ENCODE measurements around the gene CXCL10.

Gene CXCL10

GRCh38 chr4:76059750-76060149 lies 36.5 kb upstream of the CXCL10 start:
- Histone ChIP-seq H3K27ac (replicated peaks) (peak overlapping the region; percentile 48; the same call in 1 of the 2 replicates), H3K27me3 (ENCODE audit: insufficient read depth, poor library complexity, severe bottlenecking) (no peaks in the 10 kb centered on the region), H3K4me3 (replicated peaks; ENCODE audit: insufficient read depth, low read length) (no peak overlapping the region)
- peak; percentile 22 to 29 for DNase-seq (ENCODE audit: low read depth in 1 of 2, low spot score in 1 of 2)
- TF ChIP-seq REST (IDR thresholded peaks at IDR 0.05; ENCODE audit: insufficient replicate concordance, low read depth) (no peak), GABPA (IDR thresholded peaks at IDR 0.05; ENCODE audit: low read depth) (no peak), POLR2AphosphoS5 (IDR thresholded peaks at IDR 0.05; ENCODE audit: low read depth) (no peak), SPI1 (IDR thresholded peaks at IDR 0.05; ENCODE audit: borderline replicate concordance, low read depth) (no peak)
- TF ChIP-seq, protein P1, sequence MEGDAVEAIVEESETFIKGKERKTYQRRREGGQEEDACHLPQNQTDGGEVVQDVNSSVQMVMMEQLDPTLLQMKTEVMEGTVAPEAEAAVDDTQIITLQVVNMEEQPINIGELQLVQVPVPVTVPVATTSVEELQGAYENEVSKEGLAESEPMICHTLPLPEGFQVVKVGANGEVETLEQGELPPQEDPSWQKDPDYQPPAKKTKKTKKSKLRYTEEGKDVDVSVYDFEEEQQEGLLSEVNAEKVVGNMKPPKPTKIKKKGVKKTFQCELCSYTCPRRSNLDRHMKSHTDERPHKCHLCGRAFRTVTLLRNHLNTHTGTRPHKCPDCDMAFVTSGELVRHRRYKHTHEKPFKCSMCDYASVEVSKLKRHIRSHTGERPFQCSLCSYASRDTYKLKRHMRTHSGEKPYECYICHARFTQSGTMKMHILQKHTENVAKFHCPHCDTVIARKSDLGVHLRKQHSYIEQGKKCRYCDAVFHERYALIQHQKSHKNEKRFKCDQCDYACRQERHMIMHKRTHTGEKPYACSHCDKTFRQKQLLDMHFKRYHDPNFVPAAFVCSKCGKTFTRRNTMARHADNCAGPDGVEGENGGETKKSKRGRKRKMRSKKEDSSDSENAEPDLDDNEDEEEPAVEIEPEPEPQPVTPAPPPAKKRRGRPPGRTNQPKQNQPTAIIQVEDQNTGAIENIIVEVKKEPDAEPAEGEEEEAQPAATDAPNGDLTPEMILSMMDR (IDR thresholded peaks at IDR 0.05; ENCODE audit: insufficient read depth, low read length) = no peak

DNA sequence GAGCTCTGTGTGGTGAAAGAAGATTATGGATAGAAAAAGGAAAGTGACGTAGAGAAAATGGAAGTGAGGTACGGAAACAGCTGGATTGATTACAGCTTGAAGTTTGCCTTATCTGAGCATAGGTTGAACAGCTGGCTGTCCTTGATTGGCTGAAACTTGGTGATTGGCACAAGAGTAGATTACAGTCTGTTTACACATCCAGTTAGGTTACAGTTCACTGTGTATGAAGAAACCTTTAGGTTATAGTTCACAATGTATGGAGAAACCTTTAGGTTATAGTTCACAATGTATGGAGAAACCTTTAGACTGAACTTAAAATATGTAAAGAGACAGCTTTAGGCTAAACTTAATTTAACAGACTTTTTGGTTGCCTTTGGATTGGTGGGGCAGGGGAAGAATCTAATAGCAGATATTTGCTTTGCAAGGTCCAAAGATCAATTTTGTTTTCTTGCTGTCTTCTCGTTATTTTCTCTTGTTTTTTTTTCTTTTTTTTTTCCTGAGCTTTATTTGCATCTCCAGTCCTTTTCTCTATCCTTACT lies 35.7 kb upstream of the CXCL10 start:
- no peaks in the 10 kb centered on the region for H3K27me3 ChIP-seq (ENCODE audit: insufficient read depth, poor library complexity, severe bottlenecking)
- DNase-seq (ENCODE audit: low read depth in 1 of 2, low spot score in 1 of 2) = no peak
- no peak overlapping the region for H3K4me3 ChIP-seq (replicated peaks; ENCODE audit: insufficient read depth, low read length)
- TF ChIP-seq REST (IDR thresholded peaks at IDR 0.05; ENCODE audit: insufficient replicate concordance, low read depth) (no peak), SPI1 (IDR thresholded peaks at IDR 0.05; ENCODE audit: borderline replicate concordance, low read depth) (no peak), POLR2AphosphoS5 (IDR thresholded peaks at IDR 0.05; ENCODE audit: low read depth) (no peak), GABPA (IDR thresholded peaks at IDR 0.05; ENCODE audit: low read depth) (no peak)
- TF ChIP-seq, protein P1 (IDR thresholded peaks at IDR 0.05; ENCODE audit: insufficient read depth, low read length) = no peak
- H3K27ac ChIP-seq (replicated peaks) = peak overlapping the region; percentile 48; the same call in 1 of the 2 replicates

DNA sequence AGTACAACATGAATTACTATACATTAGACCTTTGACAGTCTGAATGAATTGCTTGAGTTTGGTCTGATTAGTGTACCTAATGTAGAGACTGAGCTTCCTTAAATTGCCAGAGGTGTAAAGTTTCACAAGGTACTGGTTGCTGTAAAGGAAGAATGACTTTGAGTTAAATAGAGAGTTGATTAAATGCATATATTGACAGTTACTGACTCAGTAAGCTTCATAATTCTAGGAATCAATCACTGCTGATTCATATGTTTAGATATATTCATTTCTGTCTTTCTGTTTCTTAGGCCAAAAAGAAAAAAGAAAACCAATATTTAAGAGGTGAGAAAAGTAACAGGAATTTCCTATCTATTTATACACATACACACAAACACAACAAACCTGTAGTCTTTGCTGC lies 35.0 kb upstream of the CXCL10 start:
- DNase-seq (ENCODE audit: low read depth in 1 of 2, low spot score in 1 of 2) = no peak
- H3K4me3 ChIP-seq (replicated peaks; ENCODE audit: insufficient read depth, low read length) = no peak overlapping the region
- no peaks in the 10 kb centered on the region for H3K27me3 ChIP-seq (ENCODE audit: insufficient read depth, poor library complexity, severe bottlenecking)
- TF ChIP-seq POLR2AphosphoS5 (IDR thresholded peaks at IDR 0.05; ENCODE audit: low read depth) = no peak
- TF ChIP-seq GABPA (IDR thresholded peaks at IDR 0.05; ENCODE audit: low read depth) = no peak
- TF ChIP-seq SPI1 (IDR thresholded peaks at IDR 0.05; ENCODE audit: borderline replicate concordance, low read depth) = no peak
- TF ChIP-seq REST (IDR thresholded peaks at IDR 0.05; ENCODE audit: insufficient replicate concordance, low read depth) = no peak
- TF ChIP-seq, protein P1 (IDR thresholded peaks at IDR 0.05; ENCODE audit: insufficient read depth, low read length) = no peak
- H3K27ac ChIP-seq (replicated peaks) = no peak overlapping the region
